ENCODE measurements around the gene CCDC6.

GRCh38 chr10:59803714-59804113 is 102.6 kb downstream of the CCDC6 start:
- TF ChIP-seq CTCF (IDR thresholded peaks at IDR 0.05) (no peak), POLR2AphosphoS5 (IDR thresholded peaks at IDR 0.05) (no peak), POLR2A (IDR thresholded peaks at IDR 0.05) (no peak)
